Fibroblast of lung (primary cell): Measurements from ENCODE around the gene STAT3. TPM values are rescaled to one million over a fixed set of nuclear protein-coding genes. Genes with fewer than 3 reads are reported as not detected.
"Not testable (repeated sequence)": the region's sequence is repeated elsewhere in the genome, so short reads cannot be mapped to it uniquely, and the experiment has no call there.

Source experiments
- DNase-seq, 2 donors: peaks; one replicate each; pipeline versions ENCODE4 v3.0.0 to v3.0.0-alpha.2; 2010; ENCODE audit warnings: low read depth in 2 of 2
- H2AFZ ChIP-seq: 2 replicates; pipeline ENCODE4 v1.5.1; 2012; ENCODE audit warnings: low read length, control low read depth, inconsistent platforms
- H3K27ac ChIP-seq: 2 replicates; pipeline ENCODE4 v1.5.1; 2011; ENCODE audit warnings: low read length, control low read depth; ENCODE audit not compliant: insufficient read depth
- H3K27me3 ChIP-seq: 2 replicates; pipeline ENCODE4 v1.5.1; 2011; ENCODE audit warnings: mild to moderate bottlenecking, low read length; ENCODE audit not compliant: control insufficient read depth, insufficient read depth
- H3K36me3 ChIP-seq: 2 replicates; pipeline ENCODE4 v1.5.1; 2011; ENCODE audit warnings: low read length; ENCODE audit not compliant: control insufficient read depth, insufficient read depth
- H3K4me1 ChIP-seq: 2 replicates; pipeline ENCODE4 v1.5.1; 2011; ENCODE audit warnings: low read length; ENCODE audit not compliant: control insufficient read depth, insufficient read depth; ENCODE audit errors: extremely low read depth
- H3K4me2 ChIP-seq: 2 replicates; pipeline ENCODE4 v1.5.1; 2011; ENCODE audit warnings: low read length, control low read depth; ENCODE audit not compliant: insufficient read depth; ENCODE audit errors: extremely low read depth
- H3K4me3 ChIP-seq, 4 experiments: fragments of 200-600 bp in 1 of 4; sonication (generic) in 1 of 4; replicated peaks in 1 of 4; 2 replicates each; pipeline ENCODE4 v1.5.1; 2011 to 2016; ENCODE audit warnings: low read length in 4 of 4, low read depth in 3 of 4, mild to moderate bottlenecking in 3 of 4, control low read depth in 2 of 4, inconsistent platforms in 1 of 4, mixed read lengths in 1 of 4; ENCODE audit not compliant: insufficient read depth in 1 of 4; ENCODE audit errors: control extremely low read depth in 1 of 4
- H3K79me2 ChIP-seq: 2 replicates; pipeline ENCODE4 v1.5.1; 2012; ENCODE audit warnings: mild to moderate bottlenecking, low read length, inconsistent platforms; ENCODE audit not compliant: control insufficient read depth, insufficient read depth
- H3K9ac ChIP-seq: 2 replicates; pipeline ENCODE4 v1.5.1; 2011; ENCODE audit warnings: mild to moderate bottlenecking, low read length, control low read depth; ENCODE audit not compliant: insufficient read depth
- H3K9me3 ChIP-seq: 2 replicates; pipeline ENCODE4 v1.5.1; 2012; ENCODE audit warnings: low read depth, low read length; ENCODE audit not compliant: control insufficient read depth, insufficient read depth
- H4K20me1 ChIP-seq: 2 replicates; pipeline ENCODE4 v1.5.1; 2011; ENCODE audit warnings: low read length; ENCODE audit not compliant: control insufficient read depth, insufficient read depth; ENCODE audit errors: extremely low read depth
- EZH2 ChIP-seq: IDR thresholded peaks from 2 replicates; pipeline ENCODE4 v1.5.1; 2012; ENCODE audit warnings: low read length, control low read depth, mild to moderate bottlenecking; ENCODE audit errors: missing control alignments
- polyA plus RNA-seq, 2 donors: library from polyadenylated mRNA; depleted of rRNA in 1 of 2; stranded (reverse) in 1 of 2; unstranded in 1 of 2; fragments of >200 nt; gene quantifications; 2 replicates each; pipeline ENCODE4 v1.2.1, GENCODE V29; 2011 to 2012; ENCODE audit warnings: missing spikeins in 1 of 2
- total RNA-seq: library from RNA; depleted of rRNA; stranded (reverse); fragments of >200 nt; gene quantifications from 2 replicates; pipeline ENCODE4 v1.2.1, GENCODE V29; 2014
- TF ChIP-seq, protein P1 (sequence below), 2 donors: IDR thresholded peaks in 1 of 2; conservative IDR thresholded peaks in 1 of 2; 1 replicate in 1 of 2; 2 replicates in 1 of 2; pipeline ENCODE4 v1.5.1; 2011 to 2012; ENCODE audit warnings: low read length in 2 of 2, control low read depth in 1 of 2, inconsistent platforms in 1 of 2, low read depth in 1 of 2, mild to moderate bottlenecking in 1 of 2

The STAT3 gene
- total and polyA plus RNA-seq, 2 donors (not counting 1 experiment from before 2014, with no cell fraction given): 75.0 to 101 TPM

DNA sequence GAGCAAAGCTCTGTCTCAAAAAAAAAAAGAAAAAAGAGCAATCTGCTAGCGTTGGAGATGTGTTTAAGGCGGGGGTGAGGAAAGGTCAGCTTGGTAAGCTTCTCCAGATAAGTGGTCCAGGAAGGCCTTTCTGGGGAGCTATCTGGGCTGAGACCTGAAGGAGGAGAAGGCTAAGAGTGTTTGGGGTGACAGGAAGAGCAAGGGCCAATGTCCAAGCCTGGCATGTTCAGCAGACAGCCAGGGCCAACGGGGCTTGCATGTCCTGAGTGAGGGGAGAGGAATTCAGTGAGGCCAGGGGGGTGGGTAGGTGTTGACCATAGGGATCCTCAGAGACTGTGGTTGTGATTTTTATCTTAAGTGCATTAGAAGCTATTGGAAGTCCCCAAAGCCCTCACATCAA is 84.5 kb downstream of the STAT3 start:
- no peaks in the 10 kb centered on the region for H4K20me1 ChIP-seq
- H3K4me2 ChIP-seq: no peak overlapping the region
- H3K9me3 ChIP-seq: no peaks in the 10 kb centered on the region
- TF ChIP-seq, protein P1, sequence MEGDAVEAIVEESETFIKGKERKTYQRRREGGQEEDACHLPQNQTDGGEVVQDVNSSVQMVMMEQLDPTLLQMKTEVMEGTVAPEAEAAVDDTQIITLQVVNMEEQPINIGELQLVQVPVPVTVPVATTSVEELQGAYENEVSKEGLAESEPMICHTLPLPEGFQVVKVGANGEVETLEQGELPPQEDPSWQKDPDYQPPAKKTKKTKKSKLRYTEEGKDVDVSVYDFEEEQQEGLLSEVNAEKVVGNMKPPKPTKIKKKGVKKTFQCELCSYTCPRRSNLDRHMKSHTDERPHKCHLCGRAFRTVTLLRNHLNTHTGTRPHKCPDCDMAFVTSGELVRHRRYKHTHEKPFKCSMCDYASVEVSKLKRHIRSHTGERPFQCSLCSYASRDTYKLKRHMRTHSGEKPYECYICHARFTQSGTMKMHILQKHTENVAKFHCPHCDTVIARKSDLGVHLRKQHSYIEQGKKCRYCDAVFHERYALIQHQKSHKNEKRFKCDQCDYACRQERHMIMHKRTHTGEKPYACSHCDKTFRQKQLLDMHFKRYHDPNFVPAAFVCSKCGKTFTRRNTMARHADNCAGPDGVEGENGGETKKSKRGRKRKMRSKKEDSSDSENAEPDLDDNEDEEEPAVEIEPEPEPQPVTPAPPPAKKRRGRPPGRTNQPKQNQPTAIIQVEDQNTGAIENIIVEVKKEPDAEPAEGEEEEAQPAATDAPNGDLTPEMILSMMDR (conservative IDR thresholded peaks at IDR 0.05 in 1 of 2, IDR thresholded peaks at IDR 0.05 in 1 of 2; ENCODE audit: low read depth in 1 of 2, low read length in 2 of 2): no peak
- no peak for TF ChIP-seq EZH2
- H2AFZ ChIP-seq: no peak overlapping the region
- no peaks in the 10 kb centered on the region for H3K79me2 ChIP-seq
- no peaks in the 10 kb centered on the region for H3K36me3 ChIP-seq
- H3K4me3 ChIP-seq: no peak overlapping the region
- H3K4me1 ChIP-seq: no peaks in the 10 kb centered on the region
- no peak overlapping the region for H3K27ac ChIP-seq
- H3K9ac ChIP-seq: no peak overlapping the region
- no peak for DNase-seq
- no peaks in the 10 kb centered on the region for H3K27me3 ChIP-seq

DNA sequence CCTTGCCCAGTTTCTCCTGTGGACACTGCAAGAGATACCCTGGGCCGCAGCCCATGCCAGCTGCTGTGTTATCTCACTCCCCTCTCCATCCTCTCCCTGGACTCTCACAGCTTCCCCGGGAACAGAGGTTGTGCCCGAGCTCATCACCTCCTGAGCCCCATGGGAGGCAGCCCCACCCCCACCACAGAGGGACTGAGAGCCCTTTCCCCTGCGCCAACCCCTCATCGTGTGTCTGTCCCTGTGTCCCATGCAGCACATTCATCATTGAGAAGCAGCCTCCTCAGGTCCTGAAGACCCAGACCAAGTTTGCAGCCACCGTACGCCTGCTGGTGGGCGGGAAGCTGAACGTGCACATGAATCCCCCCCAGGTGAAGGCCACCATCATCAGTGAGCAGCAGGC is 87.2 kb downstream of the STAT3 start:
- no peak overlapping the region for H3K4me3 ChIP-seq
- no peaks in the 10 kb centered on the region for H3K27me3 ChIP-seq
- H3K4me1 ChIP-seq: no peaks in the 10 kb centered on the region
- H3K9me3 ChIP-seq: no peaks in the 10 kb centered on the region
- H3K9ac ChIP-seq: no peak overlapping the region
- H3K4me2 ChIP-seq: no peak overlapping the region
- no peak overlapping the region for H3K27ac ChIP-seq
- TF ChIP-seq, protein P1 (conservative IDR thresholded peaks at IDR 0.05 in 1 of 2, IDR thresholded peaks at IDR 0.05 in 1 of 2; ENCODE audit: low read depth in 1 of 2, low read length in 2 of 2): no peak
- H3K79me2 ChIP-seq: no peaks in the 10 kb centered on the region
- no peak for DNase-seq
- H2AFZ ChIP-seq: no peak overlapping the region
- no peaks in the 10 kb centered on the region for H4K20me1 ChIP-seq
- H3K36me3 ChIP-seq: no peaks in the 10 kb centered on the region

DNA sequence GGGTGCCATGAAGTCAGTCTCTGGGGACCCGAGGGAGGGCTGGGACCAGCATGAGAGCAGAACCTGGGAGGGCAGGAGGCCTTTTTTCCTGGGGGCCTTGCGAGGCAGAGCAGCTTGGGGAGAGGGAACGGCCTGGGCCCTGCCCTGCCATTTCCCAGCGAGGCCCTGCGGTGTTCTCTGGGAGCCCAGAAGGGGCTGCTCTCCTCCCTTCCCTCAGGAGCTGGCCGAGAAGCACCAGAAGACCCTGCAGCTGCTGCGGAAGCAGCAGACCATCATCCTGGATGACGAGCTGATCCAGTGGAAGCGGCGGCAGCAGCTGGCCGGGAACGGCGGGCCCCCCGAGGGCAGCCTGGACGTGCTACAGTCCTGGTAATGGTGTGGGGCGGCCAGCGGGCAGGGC is 88.3 kb downstream of the STAT3 start:
- H4K20me1 ChIP-seq: not testable (repeated sequence)

DNA sequence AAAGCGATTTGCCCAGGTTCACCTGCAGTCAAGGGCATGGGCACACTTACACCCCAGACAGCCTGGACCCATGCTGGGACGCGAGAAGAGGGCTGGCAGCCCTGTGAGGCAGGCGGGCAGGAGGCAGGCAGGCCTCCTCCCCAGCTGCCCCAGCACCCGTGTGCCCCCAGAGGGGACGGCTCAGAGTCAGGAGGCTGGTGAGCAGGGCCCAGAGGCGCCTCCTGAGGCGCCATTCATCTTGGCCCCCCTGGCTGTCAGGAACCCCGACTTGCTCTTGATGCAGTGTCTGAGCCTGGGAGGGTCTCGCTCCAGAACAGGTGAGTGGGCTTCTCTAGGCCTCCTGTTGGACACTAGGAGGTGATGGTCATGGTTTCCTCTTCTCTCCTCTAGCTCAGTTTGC is 88.9 kb downstream of the STAT3 start:
- H3K9ac ChIP-seq, H3K4me1 ChIP-seq, H3K9me3 ChIP-seq, H2AFZ ChIP-seq, H3K36me3 ChIP-seq, DNase-seq, H3K4me3 ChIP-seq, H3K27ac ChIP-seq, H3K27me3 ChIP-seq, H4K20me1 ChIP-seq, H3K79me2 ChIP-seq, H3K4me2 ChIP-seq: not testable (repeated sequence)

More for the DNA sequence above, 88.3 kb downstream of the STAT3 start:
- H3K9ac ChIP-seq, H3K36me3 ChIP-seq, H3K4me1 ChIP-seq, DNase-seq, H3K4me3 ChIP-seq, H2AFZ ChIP-seq, H3K27ac ChIP-seq, H3K79me2 ChIP-seq, H3K9me3 ChIP-seq, H3K27me3 ChIP-seq, H3K4me2 ChIP-seq: not testable (repeated sequence)

DNA sequence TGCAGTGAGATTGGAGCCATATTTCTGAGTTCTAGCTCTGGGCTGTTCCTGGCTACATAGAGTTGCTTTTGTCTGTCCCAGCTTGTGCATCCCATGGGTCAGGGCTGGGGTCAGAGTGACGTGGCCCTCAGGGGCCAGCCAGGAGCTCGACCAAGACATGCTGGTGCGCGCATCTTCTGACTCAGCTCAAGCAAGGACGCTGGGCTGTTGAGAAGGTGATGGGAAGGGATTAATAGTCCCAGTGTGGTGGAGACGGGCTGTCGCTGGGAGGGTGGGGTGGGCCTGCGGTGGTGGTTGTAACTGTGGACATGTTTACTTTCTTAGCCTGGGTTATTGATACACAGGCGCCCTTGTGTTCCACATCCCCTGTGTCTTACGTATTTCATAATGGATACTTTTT is 90.5 kb downstream of the STAT3 start:
- not testable (repeated sequence) for H3K4me3 ChIP-seq, H3K36me3 ChIP-seq, H3K27ac ChIP-seq, H3K9ac ChIP-seq, H3K27me3 ChIP-seq, H3K4me2 ChIP-seq, H2AFZ ChIP-seq, H3K9me3 ChIP-seq, H4K20me1 ChIP-seq, H3K79me2 ChIP-seq, H3K4me1 ChIP-seq, DNase-seq
